Right lobe of liver (tissue), 6 donors: ENCODE results near the gene NDUFS2. TPM values are rescaled to one million over a fixed set of nuclear protein-coding genes. Genes with fewer than 3 reads are reported as not detected.

Experiments used
- ATAC-seq, 4 donors: fragments of 200-7000 bp; cut with Tn5 transposase; one replicate each; pipeline ENCODE4 v1.9.1; 2020; ENCODE audit warnings: mild to moderate bottlenecking in 4 of 4, moderate library complexity in 4 of 4
- DNase-seq, 3 donors: peaks; one replicate each; pipeline ENCODE4 v3.0.0-alpha.2; 2020
- H3K27ac ChIP-seq, 3 donors: fragments of 200-600 bp; one replicate each; pipeline ENCODE4 v1.8.0; 2022
- H3K27me3 ChIP-seq, 2 donors: fragments of 200-600 bp; one replicate each; pipeline ENCODE4 v1.8.0; 2022
- H3K36me3 ChIP-seq, 4 donors: fragments of 200-600 bp; sonication (generic) in 1 of 4; one replicate each; pipeline versions ENCODE4 v1.5.1 to v1.8.0; 2017 to 2022; ENCODE audit warnings: control low read depth in 1 of 4
- H3K4me1 ChIP-seq, 4 donors: fragments of 200-600 bp; sonication (generic) in 1 of 4; one replicate each; pipeline versions ENCODE4 v1.5.1 to v1.8.0; 2017 to 2022; ENCODE audit warnings: control low read depth in 1 of 4
- H3K4me3 ChIP-seq, 3 donors: fragments of 200-600 bp; one replicate each; pipeline ENCODE4 v1.8.0; 2022
- H3K9me3 ChIP-seq, 4 donors: fragments of 200-600 bp; sonication (generic) in 1 of 4; one replicate each; pipeline versions ENCODE4 v1.5.1 to v1.8.0; 2017 to 2022; ENCODE audit warnings: control low read depth in 1 of 4
- POLR2A ChIP-seq: fragments of 450-650 bp; IDR thresholded peaks from one replicate; pipeline ENCODE4 v1.6.1; 2017; ENCODE audit warnings: antibody characterized with exemption, mild to moderate bottlenecking
- WGBS: methylation state at CpG from one replicate; pipeline ENCODE4 v1.1.6; 2018; ENCODE audit warnings: low coverage, low lambda C conversion rate; ENCODE audit not compliant: insufficient coverage; ENCODE audit errors: missing lambda C conversion rate; 5-methylcytosine and 5-hydroxymethylcytosine counted together
- intact Hi-C, 2 donors: fragments of 100-400 bp; cut with DNase I; formaldehyde crosslinking; loops; one replicate each; pipeline versions ENCODE4 v1.11.2 to v1.14.1; 2022
- total RNA-seq, 6 experiments: library from RNA; depleted of rRNA in 2 of 6; stranded (reverse); fragments of >200 nt in 2 of 6; fragmentation: NEBNext Ultra II Directional in 3 of 6; extraction: Animal tissue kit (Norgen Biotek cat#: 25700) in 3 of 6; gene quantifications; one replicate each; pipeline versions ENCODE4 v1.1.0 to v1.2.4, GENCODE V29; 2016 to 2023
- TF ChIP-seq, protein P1 (sequence below), 4 donors: fragments of 200-600 bp in 3 of 4; fragments of 450-650 bp in 1 of 4; IDR thresholded peaks; one replicate each; pipeline versions ENCODE4 v1.5.1 to v1.8.0; 2016 to 2022; ENCODE audit warnings: antibody characterized with exemption in 4 of 4, mild to moderate bottlenecking in 2 of 4
- donor health status: DM: no; HTN: yes; CAD: no.
- donor health status: DM: no; HTN: no; CAD: no.
- donor health status: DM: no; HTN: no; CAD: no.
- donor health status: DM: no; HTN: yes; CAD: no.
- donor health status: DM: no; HTN: yes; CAD: no.

NDUFS2 gene
- total RNA-seq, 6 experiments from 2014 or later, result 91.1 to 157 (median 107) TPM

DNA sequence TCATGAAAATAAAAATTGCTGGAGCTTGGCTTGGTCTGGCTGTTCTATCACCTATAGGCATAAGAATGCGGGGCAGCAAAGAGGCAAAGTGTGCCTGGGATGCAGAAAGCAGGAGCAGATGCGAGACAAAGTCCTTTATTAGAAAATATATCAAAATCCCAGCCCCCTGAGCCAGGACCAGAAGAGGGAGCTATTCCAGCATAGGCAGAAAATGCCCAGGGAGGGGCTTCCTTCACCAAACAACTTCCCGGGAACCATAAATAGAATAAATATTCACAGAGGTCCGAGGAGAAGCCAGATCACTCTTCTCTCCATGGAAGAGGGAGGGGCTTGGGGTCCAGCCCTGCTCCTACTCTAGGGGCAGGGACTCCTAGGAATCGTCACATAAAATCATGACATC, 31.0 kb upstream of the NDUFS2 start:
- no peak for TF ChIP-seq POLR2A
- TF ChIP-seq, protein P1, sequence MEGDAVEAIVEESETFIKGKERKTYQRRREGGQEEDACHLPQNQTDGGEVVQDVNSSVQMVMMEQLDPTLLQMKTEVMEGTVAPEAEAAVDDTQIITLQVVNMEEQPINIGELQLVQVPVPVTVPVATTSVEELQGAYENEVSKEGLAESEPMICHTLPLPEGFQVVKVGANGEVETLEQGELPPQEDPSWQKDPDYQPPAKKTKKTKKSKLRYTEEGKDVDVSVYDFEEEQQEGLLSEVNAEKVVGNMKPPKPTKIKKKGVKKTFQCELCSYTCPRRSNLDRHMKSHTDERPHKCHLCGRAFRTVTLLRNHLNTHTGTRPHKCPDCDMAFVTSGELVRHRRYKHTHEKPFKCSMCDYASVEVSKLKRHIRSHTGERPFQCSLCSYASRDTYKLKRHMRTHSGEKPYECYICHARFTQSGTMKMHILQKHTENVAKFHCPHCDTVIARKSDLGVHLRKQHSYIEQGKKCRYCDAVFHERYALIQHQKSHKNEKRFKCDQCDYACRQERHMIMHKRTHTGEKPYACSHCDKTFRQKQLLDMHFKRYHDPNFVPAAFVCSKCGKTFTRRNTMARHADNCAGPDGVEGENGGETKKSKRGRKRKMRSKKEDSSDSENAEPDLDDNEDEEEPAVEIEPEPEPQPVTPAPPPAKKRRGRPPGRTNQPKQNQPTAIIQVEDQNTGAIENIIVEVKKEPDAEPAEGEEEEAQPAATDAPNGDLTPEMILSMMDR (IDR thresholded peaks at IDR 0.05), result peak in 1 of 4 donors; percentile 11
- H3K4me3 ChIP-seq, result no peak overlapping the region
- H3K27me3 ChIP-seq, result no peaks in the 10 kb centered on the region
- DNase-seq (no peak), ATAC-seq (no peak)
- no peak overlapping the region for H3K27ac ChIP-seq
- peaks cover 0 to 40% (median 14%) of the 10 kb centered on the region in 4 donors for H3K36me3 ChIP-seq
- WGBS, result 51% methylated on average over 3 of the region's 5 CpGs
- intact Hi-C loops, result no loop called here
- peaks cover 0 to 16% (median 5%) of the 10 kb centered on the region in 4 donors for H3K4me1 ChIP-seq
- H3K9me3 ChIP-seq, result no peaks in the 10 kb centered on the region

DNA sequence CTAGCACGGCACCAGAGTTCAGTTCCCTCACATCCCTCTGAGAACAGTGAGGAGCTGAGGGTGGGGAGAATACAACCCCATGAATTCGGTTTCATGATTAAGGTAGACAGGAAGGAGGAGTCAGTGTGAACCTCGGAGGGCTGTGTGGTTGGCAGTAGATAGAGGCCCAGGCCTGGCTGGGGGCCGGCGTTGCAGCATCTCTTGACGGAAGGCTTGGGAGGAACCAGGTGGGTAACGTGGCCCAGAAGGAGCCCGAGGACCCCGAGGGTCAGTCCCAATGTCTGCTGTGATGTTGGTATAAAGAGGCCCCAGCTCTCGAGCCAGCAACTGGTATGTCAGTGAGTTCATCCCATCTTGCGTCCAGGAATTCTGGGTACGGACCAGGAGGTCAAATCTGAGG, 30.5 kb upstream of the NDUFS2 start:
- DNase-seq (no peak), ATAC-seq (no peak)
- Histone ChIP-seq H3K9me3 (no peaks in the 10 kb centered on the region), H3K4me1 (peaks cover 0 to 15% (median 7%) of the 10 kb centered on the region in 4 donors), H3K36me3 (peaks cover 0 to 40% (median 14%) of the 10 kb centered on the region in 4 donors), H3K27me3 (no peaks in the 10 kb centered on the region), H3K4me3 (no peak overlapping the region), H3K27ac (no peak overlapping the region)
- intact Hi-C loops, result no loop called here
- no peak for TF ChIP-seq POLR2A
- TF ChIP-seq, protein P1 (IDR thresholded peaks at IDR 0.05), result no peak
- WGBS, result 76% methylated on average over 5 of the region's 12 CpGs

DNA sequence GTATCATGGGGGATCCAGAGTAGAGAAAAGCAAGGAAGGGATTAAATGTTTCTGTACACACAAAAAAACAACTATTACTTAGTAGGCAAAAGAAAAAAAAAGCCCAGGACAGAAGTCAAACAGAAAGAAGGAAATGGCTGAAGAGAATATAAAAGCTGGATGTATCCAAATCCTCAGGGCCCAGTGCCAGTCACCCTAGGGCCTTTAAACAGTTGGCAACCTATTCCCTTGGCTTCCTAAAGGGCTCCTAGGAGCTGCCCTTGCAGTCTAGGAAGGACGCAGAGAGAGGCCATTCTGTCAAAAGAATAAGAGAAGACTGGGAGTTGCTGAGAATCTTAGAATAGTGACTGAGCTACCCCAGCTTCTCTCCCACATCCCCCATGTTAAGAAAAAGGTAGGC, 29.8 kb upstream of the NDUFS2 start:
- Histone ChIP-seq H3K27me3 (no peaks in the 10 kb centered on the region), H3K9me3 (no peaks in the 10 kb centered on the region), H3K27ac (no peak overlapping the region), H3K36me3 (peaks cover 0 to 40% (median 14%) of the 10 kb centered on the region in 4 donors), H3K4me3 (no peak overlapping the region), H3K4me1 (peaks cover 0 to 15% (median 5%) of the 10 kb centered on the region in 4 donors)
- no peak for TF ChIP-seq POLR2A
- TF ChIP-seq, protein P1 (IDR thresholded peaks at IDR 0.05), result no peak
- intact Hi-C loops, result no loop called here
- ATAC-seq (no peak), DNase-seq (peak in 1 of 3 donors; percentile 3)
- WGBS, result 44% methylated on average over 1 of the region's 1 CpG

DNA sequence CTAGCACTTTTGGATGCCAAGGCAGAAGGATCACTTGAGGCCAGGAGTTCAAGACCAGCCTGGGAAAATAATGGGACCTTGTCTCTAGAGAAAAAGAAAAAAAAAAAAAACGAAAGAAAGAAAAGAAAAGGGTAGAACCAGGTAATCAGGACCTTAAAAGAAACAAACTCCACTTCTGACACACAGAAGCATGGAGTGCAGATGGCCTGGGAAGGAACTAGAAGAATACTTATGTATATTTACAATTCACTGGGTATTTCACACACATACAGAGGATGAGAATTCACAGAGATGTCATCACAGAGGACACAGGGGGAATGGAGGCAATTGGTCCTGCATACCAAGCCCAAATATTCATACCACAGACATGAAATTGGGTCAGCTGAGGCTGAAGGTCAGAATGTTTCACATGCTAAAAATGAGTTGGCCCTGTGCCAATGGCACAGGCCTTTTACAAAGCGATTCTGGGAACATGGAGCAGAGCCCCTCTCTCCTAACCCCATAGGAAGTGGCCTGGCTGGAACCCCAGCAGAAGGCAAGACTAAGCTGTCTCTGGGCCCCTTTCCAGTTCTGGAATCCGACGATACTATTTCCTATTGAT, 29.3 kb upstream of the NDUFS2 start:
- intact Hi-C loops, result no loop called here
- DNase-seq, result peak in 2 of 3 donors; percentile 15 to 30
- H3K27me3 ChIP-seq, result no peaks in the 10 kb centered on the region
- peaks cover 0 to 17% (median 5%) of the 10 kb centered on the region in 4 donors for H3K4me1 ChIP-seq
- TF ChIP-seq, protein P1 (IDR thresholded peaks at IDR 0.05), result no peak
- no peak for TF ChIP-seq POLR2A
- H3K27ac ChIP-seq, result no peak overlapping the region
- no peaks in the 10 kb centered on the region for H3K9me3 ChIP-seq
- peaks cover 0 to 40% (median 14%) of the 10 kb centered on the region in 4 donors for H3K36me3 ChIP-seq
- 33% methylated on average over 4 of the region's 4 CpGs for WGBS
- H3K4me3 ChIP-seq, result no peak overlapping the region
- ATAC-seq, result no peak
